MM.1S (cell line): ENCODE results near the gene SSX4.
"Not testable (repeated sequence)": the region's sequence is repeated elsewhere in the genome, so short reads cannot be mapped to it uniquely, and the experiment has no call there.

Experiments
- EZH2 ChIP-seq: fragments of 300-600 bp; sonication (generic); optimal IDR thresholded peaks from 2 replicates; pipeline ENCODE3; 2017; ENCODE audit warnings: low read depth, mild to moderate bottlenecking, antibody characterized with exemption, low read length, mixed read lengths
- EZH2phosphoT487 ChIP-seq: fragments of 300-600 bp; sonication (generic); IDR thresholded peaks from 2 replicates; pipeline ENCODE4 v1.6.1; 2018; ENCODE audit warnings: antibody characterized with exemption, low read length
- TF ChIP-seq, protein P1 (sequence below): fragments of 300-600 bp; sonication (generic); IDR thresholded peaks from 2 replicates; pipeline ENCODE4 v1.5.1; 2016; ENCODE audit warnings: antibody characterized with exemption, low read length, mixed read lengths

DNA sequence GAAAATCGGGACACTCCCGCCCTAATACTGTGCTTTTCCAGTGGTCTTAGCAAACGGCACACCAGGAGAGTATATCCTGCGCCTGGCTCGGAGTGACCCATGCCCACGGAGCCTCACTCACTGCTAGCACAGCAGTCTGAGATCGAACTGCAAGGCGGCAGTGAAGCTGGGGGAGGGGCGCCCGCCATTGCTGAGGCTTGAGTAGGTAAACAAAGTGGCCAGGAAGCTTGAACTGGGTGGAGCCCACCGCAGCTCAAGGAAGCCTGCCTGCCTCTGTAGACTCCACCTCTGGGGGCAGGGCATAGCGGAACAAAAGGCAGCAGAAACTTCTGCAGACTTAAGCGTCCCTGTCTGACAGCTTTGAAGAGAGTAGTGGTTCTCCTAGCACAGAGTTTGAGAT lies 50.4 kb downstream of the SSX4 start:
- TF ChIP-seq, protein P1, sequence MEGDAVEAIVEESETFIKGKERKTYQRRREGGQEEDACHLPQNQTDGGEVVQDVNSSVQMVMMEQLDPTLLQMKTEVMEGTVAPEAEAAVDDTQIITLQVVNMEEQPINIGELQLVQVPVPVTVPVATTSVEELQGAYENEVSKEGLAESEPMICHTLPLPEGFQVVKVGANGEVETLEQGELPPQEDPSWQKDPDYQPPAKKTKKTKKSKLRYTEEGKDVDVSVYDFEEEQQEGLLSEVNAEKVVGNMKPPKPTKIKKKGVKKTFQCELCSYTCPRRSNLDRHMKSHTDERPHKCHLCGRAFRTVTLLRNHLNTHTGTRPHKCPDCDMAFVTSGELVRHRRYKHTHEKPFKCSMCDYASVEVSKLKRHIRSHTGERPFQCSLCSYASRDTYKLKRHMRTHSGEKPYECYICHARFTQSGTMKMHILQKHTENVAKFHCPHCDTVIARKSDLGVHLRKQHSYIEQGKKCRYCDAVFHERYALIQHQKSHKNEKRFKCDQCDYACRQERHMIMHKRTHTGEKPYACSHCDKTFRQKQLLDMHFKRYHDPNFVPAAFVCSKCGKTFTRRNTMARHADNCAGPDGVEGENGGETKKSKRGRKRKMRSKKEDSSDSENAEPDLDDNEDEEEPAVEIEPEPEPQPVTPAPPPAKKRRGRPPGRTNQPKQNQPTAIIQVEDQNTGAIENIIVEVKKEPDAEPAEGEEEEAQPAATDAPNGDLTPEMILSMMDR, result not testable (repeated sequence)
- not testable (repeated sequence) for TF ChIP-seq EZH2phosphoT487, EZH2
